Prostate gland (tissue), 2 donors: ENCODE measurements around the gene C1orf35.

Experiments
- CTCF ChIP-seq, 4 experiments: fragments of 200-600 bp in 2 of 4; fragments of 450-650 bp in 2 of 4; sonication (generic) in 2 of 4; IDR thresholded peaks; 1 replicate in 3 of 4; 2 replicates in 1 of 4; pipeline ENCODE4 v1.5.1; 2016 to 2019; ENCODE audit warnings: antibody characterized with exemption in 4 of 4, mild to moderate bottlenecking in 2 of 4, moderate library complexity in 2 of 4
- POLR2A ChIP-seq: fragments of 450-650 bp; IDR thresholded peaks from one replicate; pipeline ENCODE4 v1.6.1; 2016; ENCODE audit warnings: antibody characterized with exemption, mild to moderate bottlenecking

- TF ChIP-seq POLR2A = no peak
- no peak for TF ChIP-seq CTCF (IDR thresholded peaks at IDR 0.05)
These were observed 1.6 kb upstream of the C1orf35 start for GRCh38 chr1:228104526-228105269.
